Gastroesophageal sphincter (tissue), 4 donors: ENCODE results near the gene RASD1. TPM values are rescaled to one million over a fixed set of nuclear protein-coding genes. Genes with fewer than 3 reads are reported as not detected.
A peak's percentile ranks its signal among the peaks of the same experiment; 100 is the strongest.

Experiments used
- ATAC-seq: fragments of 150-250 bp; one replicate; pipeline ENCODE4 v1.9.1; 2016; ENCODE audit warnings: mild to moderate bottlenecking, moderate library complexity
- H3K27ac ChIP-seq, 4 donors: fragments of 200-600 bp; sonication (generic) in 3 of 4; 1 replicate in 3 of 4; 2 replicates in 1 of 4; pipeline ENCODE4 v1.5.1; 2016 to 2019
- H3K27me3 ChIP-seq: fragments of 200-600 bp; sonication (generic); one replicate; pipeline ENCODE4 v1.5.1; 2019
- H3K36me3 ChIP-seq, 2 donors: fragments of 200-600 bp; sonication (generic); one replicate each; pipeline ENCODE4 v1.5.1; 2019; ENCODE audit warnings: control low read depth in 1 of 2
- H3K4me1 ChIP-seq, 3 donors: fragments of 200-600 bp; sonication (generic); 1 replicate in 2 of 3; 2 replicates in 1 of 3; pipeline ENCODE4 v1.5.1; 2016 to 2019; ENCODE audit warnings: control low read depth in 2 of 3
- H3K4me3 ChIP-seq, 2 donors: fragments of 200-600 bp; sonication (generic); one replicate each; pipeline ENCODE4 v1.5.1; 2019; ENCODE audit warnings: mild to moderate bottlenecking in 1 of 2, moderate library complexity in 1 of 2
- H3K9me3 ChIP-seq, 3 donors: fragments of 200-600 bp; sonication (generic); one replicate each; pipeline ENCODE4 v1.5.1; 2017 to 2019; ENCODE audit warnings: control low read depth in 2 of 3
- CTCF ChIP-seq, 4 experiments: fragments of 200-600 bp in 2 of 4; fragments of 450-650 bp in 2 of 4; sonication (generic) in 1 of 4; IDR thresholded peaks; one replicate each; pipeline ENCODE4 v1.5.1; 2017 to 2019; ENCODE audit warnings: antibody characterized with exemption in 4 of 4, mild to moderate bottlenecking in 2 of 4, moderate library complexity in 2 of 4
- EP300 ChIP-seq: sonication (generic); formaldehyde crosslinking; IDR thresholded peaks from one replicate; pipeline ENCODE4 v1.6.1; 2017; ENCODE audit warnings: antibody characterized with exemption, mild to moderate bottlenecking
- POLR2A ChIP-seq, 2 donors: fragments of 450-650 bp; IDR thresholded peaks; one replicate each; pipeline ENCODE4 v1.6.1; 2017; ENCODE audit warnings: antibody characterized with exemption in 2 of 2, mild to moderate bottlenecking in 2 of 2, moderate library complexity in 1 of 2
- POLR2AphosphoS5 ChIP-seq: sonication (generic); formaldehyde crosslinking; IDR thresholded peaks from one replicate; pipeline ENCODE4 v1.6.1; 2017; ENCODE audit warnings: antibody characterized with exemption
- WGBS, 2 donors: methylation state at CpG; one replicate each; pipeline ENCODE4 v1.1.5; 2018; ENCODE audit warnings: low coverage in 1 of 2; 5-methylcytosine and 5-hydroxymethylcytosine counted together
- total RNA-seq, 4 donors: library from RNA; depleted of rRNA; stranded (reverse); fragments of >200 nt; gene quantifications; one replicate each; pipeline ENCODE4 v1.1.0, GENCODE V29; 2016

Gene RASD1
- total RNA-seq: 10 to 100 TPM in 1 of 4 donors, 1 to 10 TPM in 3; 2.6 to 24.6 (median 5.1) TPM

GRCh38 chr17:17496189-17497064, at the start of gene RASD1:
TSS of gene RASD1 (minus strand) at chr17:17496395. CDS start at chr17:17496181, 214 bp downstream.
- peaks cover 0 to 21% of the 10 kb centered on the region in 2 donors for H3K36me3 ChIP-seq
- peak; percentile 94 for ATAC-seq
- H3K4me3 ChIP-seq: peak within 1 kb of the TSS; percentile 56 to 73
- TF ChIP-seq CTCF (IDR thresholded peaks at IDR 0.05): peak in 3 of 4 experiments; percentile 93 to 99 (median 96)
- TF ChIP-seq POLR2A (IDR thresholded peaks at IDR 0.05): peak; percentile 92 to 93
- no peak for TF ChIP-seq EP300
- peak; percentile 83 for TF ChIP-seq POLR2AphosphoS5
- no peaks in the 10 kb centered on the region for H3K27me3 ChIP-seq
- no CpG with 5 or more reads among the region's 93 CpGs for WGBS, 2 donors
- H3K27ac ChIP-seq: peak within 1 kb of the TSS; percentile 31 to 90 (median 84)
- H3K4me1 ChIP-seq: peaks cover 0 to 26% (median 15%) of the 10 kb centered on the region in 3 donors
- H3K9me3 ChIP-seq: no peaks in the 10 kb centered on the region

- Histone ChIP-seq H3K4me1 (peaks cover 0 to 5% (median 0%) of the 10 kb centered on the region in 3 donors), H3K27ac (no peak overlapping the region), H3K9me3 (no peaks in the 10 kb centered on the region), H3K36me3 (no peaks in the 10 kb centered on the region), H3K27me3 (no peaks in the 10 kb centered on the region), H3K4me3 (no peak overlapping the region)
- WGBS, 2 donors: no CpG with 5 or more reads among the region's 7 CpGs
- ATAC-seq: no peak
- TF ChIP-seq CTCF (IDR thresholded peaks at IDR 0.05): no peak
- TF ChIP-seq POLR2A (IDR thresholded peaks at IDR 0.05): no peak
- TF ChIP-seq POLR2AphosphoS5: no peak
- no peak for TF ChIP-seq EP300
Observed at GRCh38 chr17:17545984-17546383, 49.8 kb upstream of the RASD1 start.

GRCh38 chr17:17545031-17545820, 49.0 kb upstream of the RASD1 start:
- Histone ChIP-seq H3K27me3 (no peaks in the 10 kb centered on the region), H3K9me3 (no peaks in the 10 kb centered on the region), H3K36me3 (no peaks in the 10 kb centered on the region), H3K4me3 (no peak overlapping the region), H3K27ac (no peak overlapping the region), H3K4me1 (peaks cover 0 to 5% (median 0%) of the 10 kb centered on the region in 3 donors)
- TF ChIP-seq POLR2AphosphoS5 (no peak), CTCF (IDR thresholded peaks at IDR 0.05) (no peak), EP300 (no peak), POLR2A (IDR thresholded peaks at IDR 0.05) (no peak)
- peak; percentile 47 for ATAC-seq
- 43 to 72% methylated on average over 3 to 4 of the region's 20 CpGs for WGBS, 2 donors

GRCh38 chr17:17542906-17543635, 46.9 kb upstream of the RASD1 start:
- Histone ChIP-seq H3K27me3 (no peaks in the 10 kb centered on the region), H3K4me1 (peaks cover 0 to 5% (median 0%) of the 10 kb centered on the region in 3 donors), H3K27ac (no peak overlapping the region), H3K9me3 (no peaks in the 10 kb centered on the region), H3K36me3 (no peaks in the 10 kb centered on the region), H3K4me3 (no peak overlapping the region)
- 87 to 90% methylated on average over 2 to 3 of the region's 22 CpGs for WGBS, 2 donors
- ATAC-seq: no peak
- TF ChIP-seq CTCF (IDR thresholded peaks at IDR 0.05) (no peak), POLR2A (IDR thresholded peaks at IDR 0.05) (no peak), POLR2AphosphoS5 (no peak), EP300 (no peak)
